Measurements from ENCODE around the gene SPRR4. TPM values are rescaled to one million over a fixed set of nuclear protein-coding genes. Genes with fewer than 3 reads are reported as not detected.

SPRR4 gene
- total and polyA plus RNA-seq, 11 donors = not detected

- H3K9me3 ChIP-seq = no peaks in the 10 kb centered on the region
- 89 to 92% (median 90%) methylated on average over 10 of the region's 10 CpGs for WGBS, 4 donors
- H3K27me3 ChIP-seq = no peaks in the 10 kb centered on the region
- H3K4me3 ChIP-seq = no peak overlapping the region
- ATAC-seq = no peak
- no peak overlapping the region for H3K27ac ChIP-seq
- intact Hi-C loops (cut with DNase I) = no loop called here
- H3K36me3 ChIP-seq = no peaks in the 10 kb centered on the region
- DNase-seq = no peak
- TF ChIP-seq, protein P1, sequence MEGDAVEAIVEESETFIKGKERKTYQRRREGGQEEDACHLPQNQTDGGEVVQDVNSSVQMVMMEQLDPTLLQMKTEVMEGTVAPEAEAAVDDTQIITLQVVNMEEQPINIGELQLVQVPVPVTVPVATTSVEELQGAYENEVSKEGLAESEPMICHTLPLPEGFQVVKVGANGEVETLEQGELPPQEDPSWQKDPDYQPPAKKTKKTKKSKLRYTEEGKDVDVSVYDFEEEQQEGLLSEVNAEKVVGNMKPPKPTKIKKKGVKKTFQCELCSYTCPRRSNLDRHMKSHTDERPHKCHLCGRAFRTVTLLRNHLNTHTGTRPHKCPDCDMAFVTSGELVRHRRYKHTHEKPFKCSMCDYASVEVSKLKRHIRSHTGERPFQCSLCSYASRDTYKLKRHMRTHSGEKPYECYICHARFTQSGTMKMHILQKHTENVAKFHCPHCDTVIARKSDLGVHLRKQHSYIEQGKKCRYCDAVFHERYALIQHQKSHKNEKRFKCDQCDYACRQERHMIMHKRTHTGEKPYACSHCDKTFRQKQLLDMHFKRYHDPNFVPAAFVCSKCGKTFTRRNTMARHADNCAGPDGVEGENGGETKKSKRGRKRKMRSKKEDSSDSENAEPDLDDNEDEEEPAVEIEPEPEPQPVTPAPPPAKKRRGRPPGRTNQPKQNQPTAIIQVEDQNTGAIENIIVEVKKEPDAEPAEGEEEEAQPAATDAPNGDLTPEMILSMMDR (IDR thresholded peaks at IDR 0.05) = no peak
- no peak for TF ChIP-seq POLR2A (IDR thresholded peaks at IDR 0.05)
- no peaks in the 10 kb centered on the region for H3K4me1 ChIP-seq
These were observed 10.5 kb upstream of the SPRR4 start for GRCh38 chr1:152959801-152960451.

- Histone ChIP-seq H3K27me3 (no peaks in the 10 kb centered on the region), H3K27ac (no peak overlapping the region), H3K4me3 (no peak overlapping the region), H3K36me3 (no peaks in the 10 kb centered on the region), H3K4me1 (no peaks in the 10 kb centered on the region), H3K9me3 (no peaks in the 10 kb centered on the region)
- WGBS, 4 donors = 53 to 63% (median 60%) methylated on average over 9 to 10 of the region's 10 CpGs
- no peak for DNase-seq
- TF ChIP-seq POLR2A (IDR thresholded peaks at IDR 0.05) = no peak
- TF ChIP-seq, protein P1 (IDR thresholded peaks at IDR 0.05) = no peak
- intact Hi-C loops (cut with DNase I) = no loop called here
- no peak for ATAC-seq
These were observed 9.9 kb upstream of the SPRR4 start for GRCh38 chr1:152960452-152961044.

DNA sequence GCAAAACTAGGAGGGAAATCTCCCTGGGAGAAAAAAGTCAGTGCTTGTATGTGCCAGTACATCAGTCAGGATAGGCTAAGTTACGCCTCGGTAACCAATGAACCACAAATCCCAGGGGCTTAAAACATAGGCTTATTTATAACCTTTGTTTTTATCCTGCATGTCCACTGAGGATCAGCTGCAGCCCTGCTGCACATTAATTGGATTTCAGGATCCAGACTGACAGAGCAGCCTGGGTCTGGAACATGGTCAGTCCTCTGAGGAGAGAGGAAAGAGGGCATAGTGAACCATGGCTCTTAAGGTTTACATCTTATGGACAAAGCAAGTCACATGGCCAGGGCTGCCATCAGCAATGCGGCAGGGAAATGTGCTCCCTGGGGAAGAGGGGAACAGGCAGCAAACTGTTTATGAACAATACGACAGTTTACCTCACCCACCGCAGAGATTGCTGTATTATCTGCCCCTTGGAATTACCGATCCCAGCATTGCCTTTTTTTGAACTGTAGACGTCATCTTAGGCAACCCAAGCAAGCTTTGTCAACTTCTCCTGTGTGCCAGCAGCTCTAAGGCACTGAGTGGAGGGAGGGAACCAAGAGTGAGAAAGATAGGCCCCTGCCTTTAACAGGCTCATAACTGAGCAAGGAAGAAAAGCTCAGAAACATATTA lies 9.1 kb upstream of the SPRR4 start:
- H3K9me3 ChIP-seq = no peaks in the 10 kb centered on the region
- TF ChIP-seq, protein P1 (IDR thresholded peaks at IDR 0.05) = no peak
- TF ChIP-seq POLR2A (IDR thresholded peaks at IDR 0.05) = no peak
- H3K36me3 ChIP-seq = no peaks in the 10 kb centered on the region
- no peaks in the 10 kb centered on the region for H3K27me3 ChIP-seq
- DNase-seq (no peak), ATAC-seq (no peak)
- no peak overlapping the region for H3K4me3 ChIP-seq
- intact Hi-C loops (cut with DNase I) = no loop called here
- H3K27ac ChIP-seq = no peak overlapping the region
- no peaks in the 10 kb centered on the region for H3K4me1 ChIP-seq
- WGBS, 4 donors = 74 to 79% (median 76%) methylated on average over 7 of the region's 7 CpGs

- H3K27ac ChIP-seq = no peak overlapping the region
- DNase-seq = no peak
- no peaks in the 10 kb centered on the region for H3K36me3 ChIP-seq
- no peaks in the 10 kb centered on the region for H3K9me3 ChIP-seq
- TF ChIP-seq, protein P1 (IDR thresholded peaks at IDR 0.05) = no peak
- TF ChIP-seq POLR2A (IDR thresholded peaks at IDR 0.05) = no peak
- peaks cover 0 to 6% (median 0%) of the 10 kb centered on the region in 9 donors for H3K27me3 ChIP-seq
- WGBS, 4 donors = 72 to 79% (median 74%) methylated on average over 2 of the region's 2 CpGs
- H3K4me1 ChIP-seq = no peaks in the 10 kb centered on the region
- no peak overlapping the region for H3K4me3 ChIP-seq
- intact Hi-C loops (cut with DNase I) = no loop called here
- no peak for ATAC-seq
These were observed 7.5 kb upstream of the SPRR4 start for GRCh38 chr1:152962876-152963415.
